ENCODE data around the gene GIMAP8.

The GIMAP8 gene

GRCh38 chr7:150408393-150409299 is 41.8 kb upstream of the GIMAP8 start:
- no peak overlapping the region for H3K27ac ChIP-seq (replicated peaks)
- no peaks in the 10 kb centered on the region for H3K27me3 ChIP-seq (ENCODE audit: insufficient read depth, poor library complexity, severe bottlenecking)
- no peak overlapping the region for H3K4me3 ChIP-seq (replicated peaks; ENCODE audit: insufficient read depth, low read length)
- TF ChIP-seq SPI1 (IDR thresholded peaks at IDR 0.05; ENCODE audit: borderline replicate concordance, low read depth) (no peak), REST (IDR thresholded peaks at IDR 0.05; ENCODE audit: insufficient replicate concordance, low read depth) (no peak), GABPA (IDR thresholded peaks at IDR 0.05; ENCODE audit: low read depth) (no peak), POLR2AphosphoS5 (IDR thresholded peaks at IDR 0.05; ENCODE audit: low read depth) (no peak), CTCF (IDR thresholded peaks at IDR 0.05; ENCODE audit: insufficient read depth, low read length) (no peak)
- no peak for DNase-seq (ENCODE audit: low read depth in 1 of 2, low spot score in 1 of 2)

GRCh38 chr7:150409300-150410030 is 41.0 kb upstream of the GIMAP8 start:
- TF ChIP-seq SPI1 (IDR thresholded peaks at IDR 0.05; ENCODE audit: borderline replicate concordance, low read depth) (no peak), POLR2AphosphoS5 (IDR thresholded peaks at IDR 0.05; ENCODE audit: low read depth) (no peak), CTCF (IDR thresholded peaks at IDR 0.05; ENCODE audit: insufficient read depth, low read length) (no peak), GABPA (IDR thresholded peaks at IDR 0.05; ENCODE audit: low read depth) (no peak), REST (IDR thresholded peaks at IDR 0.05; ENCODE audit: insufficient replicate concordance, low read depth) (no peak)
- H3K27ac ChIP-seq (replicated peaks) = no peak overlapping the region
- DNase-seq (ENCODE audit: low read depth in 1 of 2, low spot score in 1 of 2) = no peak
- no peak overlapping the region for H3K4me3 ChIP-seq (replicated peaks; ENCODE audit: insufficient read depth, low read length)
- no peaks in the 10 kb centered on the region for H3K27me3 ChIP-seq (ENCODE audit: insufficient read depth, poor library complexity, severe bottlenecking)

GRCh38 chr7:150410131-150410530 is 40.3 kb upstream of the GIMAP8 start:
- no peak overlapping the region for H3K27ac ChIP-seq (replicated peaks)
- no peak overlapping the region for H3K4me3 ChIP-seq (replicated peaks; ENCODE audit: insufficient read depth, low read length)
- DNase-seq (ENCODE audit: low read depth in 1 of 2, low spot score in 1 of 2) = no peak
- H3K27me3 ChIP-seq (ENCODE audit: insufficient read depth, poor library complexity, severe bottlenecking) = no peaks in the 10 kb centered on the region
- TF ChIP-seq POLR2AphosphoS5 (IDR thresholded peaks at IDR 0.05; ENCODE audit: low read depth) (no peak), GABPA (IDR thresholded peaks at IDR 0.05; ENCODE audit: low read depth) (no peak), CTCF (IDR thresholded peaks at IDR 0.05; ENCODE audit: insufficient read depth, low read length) (no peak), REST (IDR thresholded peaks at IDR 0.05; ENCODE audit: insufficient replicate concordance, low read depth) (no peak), SPI1 (IDR thresholded peaks at IDR 0.05; ENCODE audit: borderline replicate concordance, low read depth) (no peak)
